ENCODE measurements around the gene DCAF15.

DNA sequence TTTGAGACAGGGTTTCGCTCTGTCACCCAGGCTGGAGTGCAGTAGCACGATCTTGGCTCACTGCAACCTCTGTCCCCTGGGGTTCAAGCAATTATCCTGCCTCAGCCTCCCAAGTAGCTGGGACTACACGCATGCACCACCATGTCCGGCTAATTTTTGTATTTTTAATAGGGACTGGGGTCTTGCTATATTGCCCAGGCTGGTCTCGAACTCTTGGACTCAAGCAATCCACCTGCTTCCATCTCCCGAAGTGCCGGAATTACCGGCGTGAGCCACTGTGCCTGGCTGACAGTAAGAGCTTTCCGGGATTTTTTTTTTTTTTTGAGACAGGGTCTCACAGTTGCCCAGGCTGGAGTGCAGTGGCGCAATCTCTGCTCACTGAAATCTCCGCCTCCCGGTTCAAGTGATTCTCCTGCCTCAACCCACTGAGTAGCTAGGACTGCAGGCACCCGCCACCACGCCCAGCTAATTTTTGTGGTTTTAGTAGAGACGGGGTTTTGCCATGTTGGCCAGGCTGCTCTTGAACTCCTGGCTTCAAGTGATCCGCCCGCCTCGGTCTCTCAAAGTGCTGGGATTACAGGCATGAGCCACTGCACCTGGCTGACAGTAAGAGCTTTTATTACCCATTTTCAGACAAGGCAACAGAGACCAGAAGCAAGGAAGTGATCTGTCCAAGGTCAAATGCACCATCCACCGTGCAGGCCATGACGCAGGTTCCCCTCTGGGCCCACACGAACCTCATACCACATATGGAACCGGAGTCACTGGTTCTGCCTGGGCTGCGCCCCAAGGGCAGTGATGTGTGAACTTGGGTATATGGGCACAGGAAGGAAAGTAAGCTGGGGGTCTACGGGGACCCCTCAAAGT, 32.8 kb downstream of the DCAF15 start:
- TF ChIP-seq CTCF (IDR thresholded peaks at IDR 0.05) (no peak), POLR2AphosphoS5 (IDR thresholded peaks at IDR 0.05) (no peak), POLR2A (IDR thresholded peaks at IDR 0.05) (no peak), EP300 (IDR thresholded peaks at IDR 0.05) (no peak)
